Measurements from ENCODE around the gene SLC24A3.

- TF ChIP-seq POLR2A (IDR thresholded peaks at IDR 0.05) (no peak), CTCF (IDR thresholded peaks at IDR 0.05) (no peak)
These were observed 236.2 kb downstream of the SLC24A3 start for GRCh38 chr20:19448632-19449031.
